ENCODE results near the gene THRB.
"Not testable (repeated sequence)": the region's sequence is repeated elsewhere in the genome, so short reads cannot be mapped to it uniquely, and the experiment has no call there.

Gene THRB

GRCh38 chr3:24100696-24101402 lies 393.8 kb downstream of the THRB start:
- no peak for TF ChIP-seq CTCF (conservative IDR thresholded peaks at IDR 0.05; ENCODE audit: low read length)
- no peak for TF ChIP-seq EZH2phosphoT487 (IDR thresholded peaks at IDR 0.05; ENCODE audit: borderline replicate concordance)
- no peak overlapping the region for H2AFZ ChIP-seq (ENCODE audit: low read length)
- H3K79me2 ChIP-seq (ENCODE audit: insufficient read depth, low read length) = no peaks in the 10 kb centered on the region
- no peaks in the 10 kb centered on the region for H3F3A ChIP-seq (ENCODE audit: low read depth)
- H3K4me1 ChIP-seq (ENCODE audit: insufficient read depth, low read length, poor library complexity, severe bottlenecking) = no peaks in the 10 kb centered on the region
- H3K9me2 ChIP-seq (replicated peaks; ENCODE audit: low read depth, low read length) = no peaks in the 10 kb centered on the region
- H3K4me2 ChIP-seq (ENCODE audit: low read depth, low read length, poor library complexity, severe bottlenecking) = no peak overlapping the region
- H3K27me3 ChIP-seq (ENCODE audit: insufficient read depth, low read length, poor library complexity, severe bottlenecking) = no peaks in the 10 kb centered on the region
- no peaks in the 10 kb centered on the region for H3K9me3 ChIP-seq (ENCODE audit: insufficient read depth, low read depth, low read length)
- H3K4me3 ChIP-seq (ENCODE audit: low read length, poor library complexity, severe bottlenecking) = no peak overlapping the region
- H3K36me3 ChIP-seq (ENCODE audit: insufficient read depth, low read length) = no peaks in the 10 kb centered on the region
- H4K20me1 ChIP-seq (ENCODE audit: insufficient read depth, low read length, poor library complexity, severe bottlenecking) = no peaks in the 10 kb centered on the region
- no peak overlapping the region for H3K9ac ChIP-seq (ENCODE audit: low read depth, low read length, poor library complexity, severe bottlenecking)

GRCh38 chr3:24096695-24097290 lies 397.9 kb downstream of the THRB start:
- Histone ChIP-seq H3K36me3 (ENCODE audit: insufficient read depth, low read length) (no peaks in the 10 kb centered on the region), H2AFZ (ENCODE audit: low read length) (no peak overlapping the region), H3K79me2 (ENCODE audit: insufficient read depth, low read length) (no peaks in the 10 kb centered on the region), H3K9me3 (ENCODE audit: insufficient read depth, low read depth, low read length) (no peaks in the 10 kb centered on the region), H4K20me1 (ENCODE audit: insufficient read depth, low read length, poor library complexity, severe bottlenecking) (no peaks in the 10 kb centered on the region), H3K4me1 (ENCODE audit: insufficient read depth, low read length, poor library complexity, severe bottlenecking) (no peaks in the 10 kb centered on the region), H3K4me2 (ENCODE audit: low read depth, low read length, poor library complexity, severe bottlenecking) (no peak overlapping the region), H3K4me3 (ENCODE audit: low read length, poor library complexity, severe bottlenecking) (no peak overlapping the region), H3K27me3 (ENCODE audit: insufficient read depth, low read length, poor library complexity, severe bottlenecking) (no peaks in the 10 kb centered on the region), H3K9me2 (replicated peaks; ENCODE audit: low read depth, low read length) (no peaks in the 10 kb centered on the region), H3F3A (ENCODE audit: low read depth) (no peaks in the 10 kb centered on the region), H3K9ac (ENCODE audit: low read depth, low read length, poor library complexity, severe bottlenecking) (no peak overlapping the region)
- no peak for TF ChIP-seq CTCF (conservative IDR thresholded peaks at IDR 0.05; ENCODE audit: low read length)
- no peak for TF ChIP-seq EZH2phosphoT487 (IDR thresholded peaks at IDR 0.05; ENCODE audit: borderline replicate concordance)

GRCh38 chr3:24096271-24096670 lies 398.4 kb downstream of the THRB start:
- no peaks in the 10 kb centered on the region for H3K36me3 ChIP-seq (ENCODE audit: insufficient read depth, low read length)
- H3K4me2 ChIP-seq (ENCODE audit: low read depth, low read length, poor library complexity, severe bottlenecking) = no peak overlapping the region
- no peak overlapping the region for H2AFZ ChIP-seq (ENCODE audit: low read length)
- no peaks in the 10 kb centered on the region for H3K9me3 ChIP-seq (ENCODE audit: insufficient read depth, low read depth, low read length)
- H3K27me3 ChIP-seq (ENCODE audit: insufficient read depth, low read length, poor library complexity, severe bottlenecking) = no peaks in the 10 kb centered on the region
- no peaks in the 10 kb centered on the region for H3K9me2 ChIP-seq (replicated peaks; ENCODE audit: low read depth, low read length)
- no peaks in the 10 kb centered on the region for H3F3A ChIP-seq (ENCODE audit: low read depth)
- H3K79me2 ChIP-seq (ENCODE audit: insufficient read depth, low read length) = no peaks in the 10 kb centered on the region
- no peaks in the 10 kb centered on the region for H4K20me1 ChIP-seq (ENCODE audit: insufficient read depth, low read length, poor library complexity, severe bottlenecking)
- TF ChIP-seq CTCF (conservative IDR thresholded peaks at IDR 0.05; ENCODE audit: low read length) (no peak), EZH2phosphoT487 (IDR thresholded peaks at IDR 0.05; ENCODE audit: borderline replicate concordance) (no peak)
- H3K4me3 ChIP-seq (ENCODE audit: low read length, poor library complexity, severe bottlenecking) = no peak overlapping the region
- no peaks in the 10 kb centered on the region for H3K4me1 ChIP-seq (ENCODE audit: insufficient read depth, low read length, poor library complexity, severe bottlenecking)
- H3K9ac ChIP-seq (ENCODE audit: low read depth, low read length, poor library complexity, severe bottlenecking) = no peak overlapping the region

GRCh38 chr3:24094818-24095217 lies 399.8 kb downstream of the THRB start:
- H3K9ac ChIP-seq (ENCODE audit: low read depth, low read length, poor library complexity, severe bottlenecking); H3K4me3 ChIP-seq (ENCODE audit: low read length, poor library complexity, severe bottlenecking); H3K4me1 ChIP-seq (ENCODE audit: insufficient read depth, low read length, poor library complexity, severe bottlenecking); H3K27me3 ChIP-seq (ENCODE audit: insufficient read depth, low read length, poor library complexity, severe bottlenecking); H3F3A ChIP-seq (ENCODE audit: low read depth); H2AFZ ChIP-seq (ENCODE audit: low read length); H3K36me3 ChIP-seq (ENCODE audit: insufficient read depth, low read length); H3K9me2 ChIP-seq (replicated peaks; ENCODE audit: low read depth, low read length); H3K9me3 ChIP-seq (ENCODE audit: insufficient read depth, low read depth, low read length); H3K79me2 ChIP-seq (ENCODE audit: insufficient read depth, low read length); H3K4me2 ChIP-seq (ENCODE audit: low read depth, low read length, poor library complexity, severe bottlenecking); H4K20me1 ChIP-seq (ENCODE audit: insufficient read depth, low read length, poor library complexity, severe bottlenecking): not testable (repeated sequence)

All from Loucy (cell line).